GM08714 (cell line): ENCODE measurements around the gene ADGRG7.

ENCODE experiments used
- H3K4me3 ChIP-seq: fragments of 200-500 bp; sonication (Bioruptor generic); 2 replicates; pipeline ENCODE4 v1.5.1; 2014; ENCODE audit warnings: mild to moderate bottlenecking, low read length, inconsistent platforms
- ZNF274 ChIP-seq: IDR thresholded peaks from 2 replicates; pipeline ENCODE4 v1.6.1; 2012; ENCODE audit warnings: mild to moderate bottlenecking, low read depth, low read length

Gene ADGRG7

GRCh38 chr3:100715176-100715575, 105.8 kb downstream of the ADGRG7 start:
- no peak for TF ChIP-seq ZNF274
- H3K4me3 ChIP-seq, result no peak overlapping the region

- no peak for TF ChIP-seq ZNF274
- H3K4me3 ChIP-seq, result no peak overlapping the region; the same call in 1 of the 2 replicates
Measured at GRCh38 chr3:100717063-100717462, 107.7 kb downstream of the ADGRG7 start.

- TF ChIP-seq ZNF274, result no peak
- no peak overlapping the region for H3K4me3 ChIP-seq
Measured at GRCh38 chr3:100717637-100718487, 108.5 kb downstream of the ADGRG7 start.

- no peak for TF ChIP-seq ZNF274
- H3K4me3 ChIP-seq, result no peak overlapping the region
Measured at GRCh38 chr3:100719136-100719535, 109.7 kb downstream of the ADGRG7 start.

- no peak for TF ChIP-seq ZNF274
- H3K4me3 ChIP-seq, result no peak overlapping the region
Measured at GRCh38 chr3:100720426-100720825, 111.0 kb downstream of the ADGRG7 start.

- no peak overlapping the region for H3K4me3 ChIP-seq
- TF ChIP-seq ZNF274, result no peak
Measured at GRCh38 chr3:100725935-100726513, 116.6 kb downstream of the ADGRG7 start.

- no peak for TF ChIP-seq ZNF274
- H3K4me3 ChIP-seq, result no peak overlapping the region
Measured at GRCh38 chr3:100726706-100727105, 117.3 kb downstream of the ADGRG7 start.

GRCh38 chr3:100730524-100730923, 121.1 kb downstream of the ADGRG7 start:
- no peak for TF ChIP-seq ZNF274
- no peak overlapping the region for H3K4me3 ChIP-seq

- TF ChIP-seq ZNF274, result no peak
- H3K4me3 ChIP-seq, result no peak overlapping the region
Measured at GRCh38 chr3:100732435-100732834, 123.0 kb downstream of the ADGRG7 start.

GRCh38 chr3:100737334-100737733, 127.9 kb downstream of the ADGRG7 start:
- no peak overlapping the region for H3K4me3 ChIP-seq
- no peak for TF ChIP-seq ZNF274

GRCh38 chr3:100740207-100740606, 130.8 kb downstream of the ADGRG7 start:
- H3K4me3 ChIP-seq, result no peak overlapping the region
- TF ChIP-seq ZNF274, result no peak

GRCh38 chr3:100743535-100743934, 134.1 kb downstream of the ADGRG7 start:
- no peak overlapping the region for H3K4me3 ChIP-seq
- no peak for TF ChIP-seq ZNF274

GRCh38 chr3:100744671-100745070, 135.3 kb downstream of the ADGRG7 start:
- no peak overlapping the region for H3K4me3 ChIP-seq
- TF ChIP-seq ZNF274, result no peak
